Muscle of back (tissue), 11 donors: ENCODE measurements around the gene DEGS1. TPM values are rescaled to one million over a fixed set of nuclear protein-coding genes. Genes with fewer than 3 reads are reported as not detected.

ENCODE experiments used
- DNase-seq, 3 donors: peaks; one replicate each; pipeline versions ENCODE4 v3.0.0 to v3.0.0-alpha.2; 2013
- polyA plus RNA-seq, 10 donors: library from polyadenylated mRNA; unstranded; fragments of 120-200 nt; gene quantifications; one replicate each; pipeline ENCODE4 v1.2.1, GENCODE V29; 2013; ENCODE audit not compliant: insufficient read length in 10 of 10

Gene DEGS1
- polyA plus RNA-seq, 10 donors, result 39.0 to 77.1 (median 48.8) TPM

DNA sequence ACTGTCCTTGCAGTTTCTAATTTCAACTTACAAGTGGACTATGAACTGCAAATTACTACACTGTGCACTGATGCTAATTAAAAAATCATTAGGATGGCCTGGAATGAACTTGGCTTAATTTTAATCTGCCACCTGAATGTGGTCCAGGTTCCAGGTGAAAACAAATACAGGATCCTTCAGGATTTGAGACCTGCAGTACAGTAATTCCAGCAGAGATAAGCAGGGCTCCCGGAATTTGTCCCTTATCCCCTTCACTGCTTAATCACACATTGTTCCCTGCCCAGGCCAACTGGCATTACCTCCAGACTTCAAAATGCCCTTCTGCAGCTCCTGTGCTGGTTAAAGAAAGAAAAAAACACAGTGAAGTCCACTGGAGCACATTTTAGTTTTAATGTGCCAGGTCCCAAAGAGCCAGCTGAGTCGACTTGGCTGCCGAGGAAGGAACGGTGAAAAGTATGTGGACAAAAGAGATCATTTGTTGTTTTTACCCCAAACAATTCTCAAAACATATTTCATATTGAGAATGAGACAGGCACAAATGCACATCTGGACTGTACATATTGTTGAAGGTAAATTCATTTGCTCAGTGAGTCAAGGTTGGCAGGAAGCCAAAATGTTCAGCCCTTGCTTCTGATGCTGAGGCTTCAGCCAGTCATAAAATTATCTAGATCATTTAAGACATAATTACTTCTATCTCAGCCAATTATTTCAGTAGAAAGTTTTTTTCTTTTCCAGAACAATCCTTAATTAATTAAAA lies 28.3 kb downstream of the DEGS1 start:
- peak; percentile 54 to 67 (median 64) for DNase-seq

DNA sequence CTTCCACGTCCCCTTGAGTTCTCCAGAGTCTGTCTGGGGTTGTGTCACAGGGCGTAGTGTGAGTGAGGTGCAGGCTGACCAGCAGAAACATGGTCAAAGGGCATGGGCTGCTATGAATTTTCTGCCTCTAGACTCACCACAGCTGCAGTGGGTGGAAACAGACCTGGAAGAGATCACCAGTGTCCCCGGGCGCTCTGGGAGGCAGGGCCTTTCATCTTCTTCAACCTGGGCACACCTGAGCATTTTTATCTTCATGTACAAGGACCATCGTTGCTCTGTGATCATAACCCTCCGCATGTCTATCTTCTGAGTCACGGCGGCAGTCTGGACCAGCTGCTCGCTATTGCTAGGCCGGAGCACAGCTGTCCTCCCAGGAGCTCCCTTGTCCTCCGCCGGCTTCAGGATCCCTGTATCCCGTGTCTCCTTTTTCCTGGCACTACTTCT lies 29.6 kb downstream of the DEGS1 start:
- peak in 2 of 3 donors; percentile 33 to 69 for DNase-seq

DNA sequence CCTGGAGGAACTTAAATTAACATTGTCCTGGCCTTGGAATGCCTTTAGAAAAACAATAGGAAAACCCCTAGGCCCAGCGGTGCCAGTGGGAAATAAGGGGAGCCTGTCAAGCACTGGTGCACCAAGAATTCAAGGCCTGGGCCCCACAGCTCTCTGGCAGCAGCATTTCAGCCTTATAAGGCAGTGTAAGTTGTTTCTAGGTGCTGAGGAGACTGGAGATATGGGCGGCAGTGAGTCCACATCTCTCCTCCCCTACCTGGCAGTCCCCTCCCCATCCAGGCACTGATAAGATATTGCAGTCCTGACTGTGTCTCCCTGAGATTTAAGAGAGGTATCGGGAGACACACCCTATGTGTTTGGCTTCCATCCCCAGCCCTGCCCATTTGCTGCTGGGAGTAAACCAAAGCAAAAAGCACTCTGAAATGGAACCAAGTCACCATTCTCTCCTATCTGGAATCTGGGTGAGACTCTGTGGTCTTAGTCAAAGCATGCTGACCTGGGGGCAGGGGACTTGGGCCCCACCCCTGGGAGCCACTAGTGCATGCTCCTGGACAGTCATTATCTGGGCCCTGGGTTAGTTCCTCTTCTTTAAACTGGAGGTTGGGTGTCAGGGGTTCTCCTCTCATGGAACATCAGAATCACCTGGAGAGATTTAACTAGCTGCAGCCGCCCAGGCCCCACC lies 30.5 kb downstream of the DEGS1 start:
- no peak for DNase-seq

DNA sequence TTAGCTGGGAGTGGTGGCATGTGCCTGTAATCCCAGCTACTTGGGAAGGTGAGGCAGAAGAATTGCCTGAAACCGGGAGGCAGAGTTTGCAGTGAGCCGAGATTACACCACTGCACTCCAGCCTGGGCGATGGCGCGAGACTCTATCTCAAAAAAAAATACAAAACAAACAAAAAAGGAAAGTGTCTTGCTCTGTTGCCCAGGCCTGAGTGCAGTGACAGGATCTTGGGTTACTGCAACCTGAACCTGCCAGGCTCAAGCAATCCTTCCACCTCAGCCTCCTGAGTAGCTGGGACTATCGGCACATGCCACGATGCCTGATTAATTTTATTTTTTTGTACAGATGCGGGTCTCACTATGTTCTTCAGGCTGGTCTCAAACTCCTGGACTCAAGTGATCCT lies 33.3 kb downstream of the DEGS1 start:
- no peak for DNase-seq

- no peak for DNase-seq
These were observed 34.9 kb downstream of the DEGS1 start for GRCh38 chr1:224217655-224218623.

- no peak for DNase-seq
These were observed 36.1 kb downstream of the DEGS1 start for GRCh38 chr1:224219011-224219611.

GRCh38 chr1:224219612-224220059 lies 36.6 kb downstream of the DEGS1 start:
- no peak for DNase-seq

GRCh38 chr1:224223819-224224714 lies 41.0 kb downstream of the DEGS1 start:
- no peak for DNase-seq

GRCh38 chr1:224226849-224227502 lies 43.9 kb downstream of the DEGS1 start:
- DNase-seq, result no peak

DNA sequence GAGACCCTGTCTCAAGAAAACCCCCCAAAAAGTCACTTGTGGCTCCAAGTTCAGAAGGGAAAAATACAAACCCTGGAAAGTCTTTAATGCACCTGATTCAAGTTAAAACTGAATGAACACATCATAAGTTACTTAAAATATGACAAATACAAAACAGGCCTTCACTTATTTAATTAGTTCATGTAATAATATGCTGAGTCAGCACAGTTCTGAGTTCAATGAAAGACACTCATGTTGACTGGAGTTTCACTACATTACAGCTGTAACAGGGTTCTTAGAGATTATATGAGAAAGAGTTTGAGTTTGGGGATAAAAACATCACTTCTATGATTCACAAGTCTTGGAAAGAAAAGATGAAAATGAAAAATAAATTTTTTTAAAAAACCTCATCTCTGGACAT lies 51.0 kb downstream of the DEGS1 start:
- no peak for DNase-seq

GRCh38 chr1:224235813-224236493 lies 52.9 kb downstream of the DEGS1 start:
- DNase-seq, result no peak

GRCh38 chr1:224237119-224237881 lies 54.3 kb downstream of the DEGS1 start:
- no peak for DNase-seq

DNA sequence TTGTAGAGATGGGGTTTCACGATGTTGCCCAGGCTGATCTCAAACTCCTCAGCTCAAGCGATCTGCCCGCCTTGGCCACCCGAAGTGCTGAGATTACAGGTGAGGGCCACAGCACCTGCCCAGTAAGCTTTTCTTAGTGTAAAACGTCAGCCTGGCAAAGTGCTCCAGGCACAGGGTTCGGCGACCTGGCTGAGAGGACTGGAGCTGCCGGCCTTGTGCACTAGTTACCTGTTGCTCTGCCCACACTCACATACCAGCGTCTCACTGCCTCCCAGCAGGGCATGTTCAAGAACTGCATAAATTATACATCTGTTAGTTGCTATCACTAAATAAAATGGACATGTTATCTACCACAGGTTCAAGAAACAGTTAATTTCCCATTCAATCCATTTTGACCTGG lies 55.2 kb downstream of the DEGS1 start:
- DNase-seq, result no peak

DNA sequence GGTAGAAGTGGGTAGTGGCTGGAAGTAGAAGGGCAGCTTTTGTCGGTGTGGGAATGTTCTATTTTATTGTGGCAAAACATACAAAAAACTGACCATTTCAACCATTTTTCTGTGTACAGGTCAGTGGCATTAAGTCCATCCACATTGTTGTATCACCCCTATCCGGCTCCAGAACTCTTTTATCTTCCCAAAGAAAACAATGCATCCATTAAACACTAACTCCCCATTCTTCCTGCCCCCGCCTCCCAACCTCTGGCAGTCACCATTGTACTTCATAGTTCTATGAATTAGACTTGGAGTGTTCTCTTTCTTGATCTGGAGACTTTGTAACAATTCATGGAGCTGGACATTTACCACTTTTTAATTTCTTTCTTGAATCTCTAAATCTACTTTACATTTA lies 55.7 kb downstream of the DEGS1 start:
- DNase-seq, result no peak
